SK-N-SH treated with all-trans-retinoic acid at 6 μM for 48 hours (cell line): ENCODE results near the gene JSRP1.

Experiments used
- ATAC-seq: fragments of 200-7000 bp; cut with Tn5 transposase; 3 replicates; pipeline ENCODE4 v1.9.1; 2020; ENCODE audit warnings: mild to moderate bottlenecking, moderate library complexity
- ARNTL ChIP-seq: fragments of 450-650 bp; formaldehyde crosslinking; IDR thresholded peaks from 2 replicates; pipeline ENCODE4 v1.5.0; 2020; ENCODE audit warnings: low read depth, mild to moderate bottlenecking, moderate library complexity, borderline replicate concordance
- BACH2 ChIP-seq: fragments of 250-450 bp; sonication (Bioruptor Pico); IDR thresholded peaks from 2 replicates; pipeline ENCODE4 v1.9.0; 2021; ENCODE audit warnings: mild to moderate bottlenecking, borderline replicate concordance
- CSDC2 ChIP-seq: fragments of 250-450 bp; sonication (Bioruptor Pico); IDR thresholded peaks from 2 replicates; pipeline ENCODE4 v1.5.0; 2020; ENCODE audit warnings: mild to moderate bottlenecking, moderate library complexity
- ESRRG ChIP-seq: fragments of 250-450 bp; sonication (Bioruptor Pico); IDR thresholded peaks from 2 replicates; pipeline ENCODE4 v1.6.1; 2021; ENCODE audit warnings: mild to moderate bottlenecking
- GLIS3 ChIP-seq: fragments of 250-450 bp; sonication (Bioruptor Pico); IDR thresholded peaks from 2 replicates; pipeline ENCODE4 v1.5.0; 2020; ENCODE audit warnings: mild to moderate bottlenecking, moderate library complexity
- ISL1 ChIP-seq: fragments of 250-450 bp; sonication (Bioruptor Pico); IDR thresholded peaks from 2 replicates; pipeline ENCODE4 v2.1.2; 2022; ENCODE audit warnings: mild to moderate bottlenecking, moderate library complexity
- OSR1 ChIP-seq: fragments of 250-450 bp; sonication (Bioruptor Pico); IDR thresholded peaks from 2 replicates; pipeline ENCODE4 v1.8.0; 2022; ENCODE audit warnings: moderate library complexity, mild to moderate bottlenecking, inconsistent platforms
- PPARA ChIP-seq: fragments of 250-450 bp; sonication (Bioruptor Pico); IDR thresholded peaks from 2 replicates; pipeline ENCODE4 v1.5.0; 2020; ENCODE audit warnings: mild to moderate bottlenecking, borderline replicate concordance
- RARB ChIP-seq: fragments of 250-450 bp; sonication (Bioruptor Pico); IDR thresholded peaks from 2 replicates; pipeline ENCODE4 v1.8.0; 2021; ENCODE audit warnings: mild to moderate bottlenecking, moderate library complexity
- SNAI2 ChIP-seq: fragments of 250-450 bp; sonication (Bioruptor Pico); IDR thresholded peaks from 2 replicates; pipeline ENCODE4 v1.5.0; 2020; ENCODE audit warnings: mild to moderate bottlenecking, moderate library complexity
- TOX ChIP-seq: fragments of 250-450 bp; sonication (Bioruptor Pico); IDR thresholded peaks from 2 replicates; pipeline ENCODE4 v1.8.0; 2021; ENCODE audit warnings: mild to moderate bottlenecking, moderate library complexity, borderline replicate concordance
- ZC3H10 ChIP-seq: fragments of 250-450 bp; sonication (Bioruptor Pico); IDR thresholded peaks from 2 replicates; pipeline ENCODE4 v1.5.1; 2021; ENCODE audit warnings: mild to moderate bottlenecking, moderate library complexity
- ZFP30 ChIP-seq: fragments of 450-650 bp; formaldehyde crosslinking; IDR thresholded peaks from 2 replicates; pipeline ENCODE4 v1.5.0; 2022; ENCODE audit warnings: mild to moderate bottlenecking, moderate library complexity
- ZNF565 ChIP-seq: fragments of 450-650 bp; formaldehyde crosslinking; conservative IDR thresholded peaks from 2 replicates; pipeline ENCODE4 v1.5.0; 2020; ENCODE audit warnings: low read depth, mild to moderate bottlenecking, moderate library complexity
- ZNF70 ChIP-seq: fragments of 450-650 bp; formaldehyde crosslinking; IDR thresholded peaks from 2 replicates; pipeline ENCODE4 v1.5.0; 2020; ENCODE audit warnings: mild to moderate bottlenecking, moderate library complexity
- ZNF8 ChIP-seq: fragments of 450-650 bp; formaldehyde crosslinking; IDR thresholded peaks from 2 replicates; pipeline ENCODE4 v1.5.0; 2020; ENCODE audit warnings: mild to moderate bottlenecking, moderate library complexity
- TF ChIP-seq, protein P1 (sequence below): fragments of 250-450 bp; sonication (Bioruptor Pico); IDR thresholded peaks from 2 replicates; pipeline ENCODE4 v1.5.0; 2020; ENCODE audit warnings: mild to moderate bottlenecking, moderate library complexity
- TF ChIP-seq, protein P2 (sequence below): fragments of 250-450 bp; sonication (Bioruptor Pico); IDR thresholded peaks from 2 replicates; pipeline ENCODE4 v1.5.1; 2021; ENCODE audit warnings: mild to moderate bottlenecking, moderate library complexity
- TF ChIP-seq, protein P3 (sequence below): fragments of 250-450 bp; sonication (Bioruptor Pico); IDR thresholded peaks from 2 replicates; pipeline ENCODE4 v1.5.1; 2020; ENCODE audit warnings: low read depth, mild to moderate bottlenecking, moderate library complexity
- TF ChIP-seq, protein P4 (sequence below): fragments of 250-450 bp; sonication (Bioruptor Pico); IDR thresholded peaks from 2 replicates; pipeline ENCODE4 v1.8.0; 2020; ENCODE audit warnings: mild to moderate bottlenecking, moderate library complexity, borderline replicate concordance
- TF ChIP-seq, protein P5 (sequence below): fragments of 250-450 bp; sonication (Bioruptor Pico); IDR thresholded peaks from 2 replicates; pipeline ENCODE4 v1.8.0; 2021; ENCODE audit warnings: low read depth, mild to moderate bottlenecking, moderate library complexity, borderline replicate concordance

Gene JSRP1

DNA sequence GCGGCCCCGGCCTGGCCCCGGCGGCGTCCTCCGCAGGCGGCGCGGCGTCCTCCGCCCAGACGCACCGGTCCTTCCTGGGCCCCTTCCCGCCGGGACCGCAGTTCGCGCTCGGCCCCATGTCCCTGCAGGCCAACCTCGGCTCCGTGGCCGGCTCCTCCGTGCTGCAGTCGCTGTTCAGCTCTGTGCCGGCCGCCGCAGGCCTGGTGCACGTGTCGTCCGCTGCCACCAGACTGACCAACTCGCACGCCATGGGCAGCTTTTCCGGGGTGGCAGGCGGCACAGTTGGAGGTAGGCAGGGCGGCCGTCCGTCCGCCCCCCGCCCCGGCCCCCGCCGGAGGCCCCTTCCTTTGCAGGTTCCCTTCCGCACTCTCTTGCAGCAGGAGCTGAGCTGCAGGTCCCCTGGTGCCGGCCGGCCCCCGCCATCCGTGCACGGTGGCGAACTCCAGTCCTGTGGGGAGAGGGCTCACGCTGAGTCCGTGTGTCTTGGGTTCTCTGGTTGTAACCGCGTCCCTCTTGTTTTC, 29.3 kb downstream of the JSRP1 start (continued):
- TF ChIP-seq ZNF70 (CRISPR knock-in tag) (no peak), PPARA (no peak), OSR1 (CRISPR knock-in tag) (no peak), RARB (CRISPR knock-in tag) (no peak)

DNA sequence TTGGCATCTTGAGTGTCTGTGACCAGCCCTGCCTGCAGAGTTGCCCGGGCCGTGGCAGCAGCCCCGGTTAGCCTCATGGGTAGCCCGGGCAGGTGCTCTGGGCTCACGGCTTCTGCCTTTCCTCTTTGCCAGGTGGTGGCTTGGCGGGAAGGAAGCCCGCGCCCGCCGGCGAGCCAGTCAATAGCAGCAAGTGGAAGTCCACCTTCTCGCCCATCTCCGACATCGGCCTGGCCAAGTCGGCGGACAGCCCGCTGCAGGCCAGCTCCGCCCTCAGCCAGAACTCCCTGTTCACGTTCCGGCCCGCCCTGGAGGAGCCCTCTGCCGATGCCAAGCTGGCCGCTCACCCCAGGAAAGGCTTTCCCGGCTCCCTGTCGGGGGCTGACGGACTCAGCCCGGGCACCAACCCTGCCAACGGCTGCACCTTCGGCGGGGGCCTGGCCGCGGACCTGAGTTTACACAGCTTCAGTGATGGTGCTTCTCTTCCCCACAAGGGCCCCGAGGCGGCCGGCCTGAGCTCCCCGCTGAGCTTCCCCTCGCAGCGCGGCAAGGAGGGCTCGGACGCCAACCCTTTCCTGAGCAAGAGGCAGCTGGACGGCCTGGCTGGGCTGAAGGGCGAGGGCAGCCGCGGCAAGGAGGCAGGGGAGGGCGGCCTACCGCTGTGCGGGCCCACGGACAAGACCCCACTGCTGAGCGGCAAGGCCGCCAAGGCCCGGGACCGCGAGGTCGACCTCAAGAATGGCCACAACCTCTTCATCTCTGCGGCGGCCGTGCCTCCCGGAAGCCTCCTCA, 30.0 kb downstream of the JSRP1 start:
- no peak for TF ChIP-seq ZNF8
- no peak for TF ChIP-seq SNAI2
- no peak for TF ChIP-seq ISL1
- TF ChIP-seq ARNTL (CRISPR knock-in tag): no peak
- no peak for TF ChIP-seq BACH2 (CRISPR knock-in tag)
- TF ChIP-seq PPARA: no peak
- TF ChIP-seq OSR1 (CRISPR knock-in tag): no peak
- TF ChIP-seq, protein P1, sequence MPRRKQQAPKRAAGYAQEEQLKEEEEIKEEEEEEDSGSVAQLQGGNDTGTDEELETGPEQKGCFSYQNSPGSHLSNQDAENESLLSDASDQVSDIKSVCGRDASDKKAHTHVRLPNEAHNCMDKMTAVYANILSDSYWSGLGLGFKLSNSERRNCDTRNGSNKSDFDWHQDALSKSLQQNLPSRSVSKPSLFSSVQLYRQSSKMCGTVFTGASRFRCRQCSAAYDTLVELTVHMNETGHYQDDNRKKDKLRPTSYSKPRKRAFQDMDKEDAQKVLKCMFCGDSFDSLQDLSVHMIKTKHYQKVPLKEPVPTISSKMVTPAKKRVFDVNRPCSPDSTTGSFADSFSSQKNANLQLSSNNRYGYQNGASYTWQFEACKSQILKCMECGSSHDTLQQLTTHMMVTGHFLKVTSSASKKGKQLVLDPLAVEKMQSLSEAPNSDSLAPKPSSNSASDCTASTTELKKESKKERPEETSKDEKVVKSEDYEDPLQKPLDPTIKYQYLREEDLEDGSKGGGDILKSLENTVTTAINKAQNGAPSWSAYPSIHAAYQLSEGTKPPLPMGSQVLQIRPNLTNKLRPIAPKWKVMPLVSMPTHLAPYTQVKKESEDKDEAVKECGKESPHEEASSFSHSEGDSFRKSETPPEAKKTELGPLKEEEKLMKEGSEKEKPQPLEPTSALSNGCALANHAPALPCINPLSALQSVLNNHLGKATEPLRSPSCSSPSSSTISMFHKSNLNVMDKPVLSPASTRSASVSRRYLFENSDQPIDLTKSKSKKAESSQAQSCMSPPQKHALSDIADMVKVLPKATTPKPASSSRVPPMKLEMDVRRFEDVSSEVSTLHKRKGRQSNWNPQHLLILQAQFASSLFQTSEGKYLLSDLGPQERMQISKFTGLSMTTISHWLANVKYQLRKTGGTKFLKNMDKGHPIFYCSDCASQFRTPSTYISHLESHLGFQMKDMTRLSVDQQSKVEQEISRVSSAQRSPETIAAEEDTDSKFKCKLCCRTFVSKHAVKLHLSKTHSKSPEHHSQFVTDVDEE (CRISPR knock-in tag): no peak
- TF ChIP-seq, protein P2, sequence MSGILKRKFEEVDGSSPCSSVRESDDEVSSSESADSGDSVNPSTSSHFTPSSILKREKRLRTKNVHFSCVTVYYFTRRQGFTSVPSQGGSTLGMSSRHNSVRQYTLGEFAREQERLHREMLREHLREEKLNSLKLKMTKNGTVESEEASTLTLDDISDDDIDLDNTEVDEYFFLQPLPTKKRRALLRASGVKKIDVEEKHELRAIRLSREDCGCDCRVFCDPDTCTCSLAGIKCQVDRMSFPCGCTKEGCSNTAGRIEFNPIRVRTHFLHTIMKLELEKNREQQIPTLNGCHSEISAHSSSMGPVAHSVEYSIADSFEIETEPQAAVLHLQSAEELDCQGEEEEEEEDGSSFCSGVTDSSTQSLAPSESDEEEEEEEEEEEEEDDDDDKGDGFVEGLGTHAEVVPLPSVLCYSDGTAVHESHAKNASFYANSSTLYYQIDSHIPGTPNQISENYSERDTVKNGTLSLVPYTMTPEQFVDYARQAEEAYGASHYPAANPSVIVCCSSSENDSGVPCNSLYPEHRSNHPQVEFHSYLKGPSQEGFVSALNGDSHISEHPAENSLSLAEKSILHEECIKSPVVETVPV: no peak
- TF ChIP-seq, protein P3, sequence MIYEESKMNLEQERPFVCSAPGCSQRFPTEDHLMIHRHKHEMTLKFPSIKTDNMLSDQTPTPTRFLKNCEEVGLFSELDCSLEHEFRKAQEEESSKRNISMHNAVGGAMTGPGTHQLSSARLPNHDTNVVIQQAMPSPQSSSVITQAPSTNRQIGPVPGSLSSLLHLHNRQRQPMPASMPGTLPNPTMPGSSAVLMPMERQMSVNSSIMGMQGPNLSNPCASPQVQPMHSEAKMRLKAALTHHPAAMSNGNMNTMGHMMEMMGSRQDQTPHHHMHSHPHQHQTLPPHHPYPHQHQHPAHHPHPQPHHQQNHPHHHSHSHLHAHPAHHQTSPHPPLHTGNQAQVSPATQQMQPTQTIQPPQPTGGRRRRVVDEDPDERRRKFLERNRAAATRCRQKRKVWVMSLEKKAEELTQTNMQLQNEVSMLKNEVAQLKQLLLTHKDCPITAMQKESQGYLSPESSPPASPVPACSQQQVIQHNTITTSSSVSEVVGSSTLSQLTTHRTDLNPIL (CRISPR knock-in tag): no peak
- no peak for TF ChIP-seq ESRRG (CRISPR knock-in tag)
- TF ChIP-seq CSDC2 (CRISPR knock-in tag): no peak
- TF ChIP-seq ZNF70 (CRISPR knock-in tag): no peak
- ATAC-seq: no peak

DNA sequence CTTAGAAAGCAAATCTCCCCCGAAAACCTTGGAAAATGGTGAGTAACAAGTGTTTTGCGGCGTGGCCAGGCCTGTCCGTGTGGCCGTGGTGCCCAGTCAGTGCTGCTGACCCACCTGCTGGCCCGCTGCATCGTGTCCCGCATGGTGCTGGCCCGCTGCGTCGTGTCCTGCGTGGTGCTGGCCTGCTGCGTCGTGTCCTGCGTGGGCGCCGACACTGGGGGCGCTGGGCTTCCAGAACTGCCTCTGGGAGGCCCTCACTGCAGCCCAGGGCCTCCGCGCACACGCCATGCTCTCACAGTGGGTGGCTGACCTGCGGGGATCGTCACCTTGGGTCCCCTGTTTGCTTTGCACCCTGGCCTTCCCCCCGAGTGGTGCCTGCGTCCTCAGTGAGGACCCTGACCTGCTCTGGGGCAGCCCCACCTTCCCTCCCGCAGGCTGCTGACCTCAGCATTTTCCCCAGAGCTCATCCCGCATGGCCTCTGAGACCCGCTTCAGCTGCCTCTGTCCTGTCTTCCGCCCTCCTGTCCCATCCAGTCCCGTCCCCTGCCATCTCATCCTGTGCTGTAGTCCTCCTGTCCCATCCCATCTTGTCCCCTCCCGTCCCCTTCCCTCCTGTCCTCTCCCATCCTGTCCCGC, 30.7 kb downstream of the JSRP1 start:
- no peak for ATAC-seq
- no peak for TF ChIP-seq GLIS3 (CRISPR knock-in tag)

DNA sequence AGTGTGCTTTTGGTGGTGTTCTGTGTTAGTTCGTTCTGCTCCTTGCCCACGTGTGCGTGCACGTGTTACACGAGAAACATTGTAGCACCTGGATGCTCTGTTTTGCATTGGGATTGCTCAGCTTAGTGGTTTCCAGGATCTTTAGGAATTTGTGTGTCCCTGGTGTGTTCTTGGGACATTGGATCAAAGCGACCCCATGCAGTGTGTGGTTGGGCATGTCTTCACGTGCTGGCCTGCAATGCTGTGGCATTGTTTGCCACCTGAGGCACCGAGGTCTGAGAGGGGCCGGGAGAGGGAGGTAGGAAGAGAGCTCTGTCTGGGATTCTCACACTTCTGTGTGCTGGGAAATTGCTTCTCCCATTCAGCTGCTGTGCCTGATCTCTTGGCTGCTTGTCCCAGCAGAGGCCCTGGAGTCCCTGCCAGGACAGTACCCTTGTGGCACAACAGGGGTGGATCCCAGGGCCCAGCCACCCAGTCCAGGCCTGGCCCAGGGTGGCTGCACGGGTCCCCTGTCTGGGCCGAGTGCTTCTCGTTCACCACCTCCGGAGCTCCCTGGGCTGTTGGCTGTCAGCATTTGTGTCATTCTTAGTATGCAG, 31.4 kb downstream of the JSRP1 start:
- ATAC-seq: no peak
- TF ChIP-seq ZFP30: no peak
- no peak for TF ChIP-seq SNAI2
- TF ChIP-seq ZNF565 (CRISPR knock-in tag): no peak
- no peak for TF ChIP-seq ZNF70 (CRISPR knock-in tag)
- TF ChIP-seq, protein P3 (CRISPR knock-in tag): no peak
- TF ChIP-seq PPARA: no peak
- no peak for TF ChIP-seq ISL1

DNA sequence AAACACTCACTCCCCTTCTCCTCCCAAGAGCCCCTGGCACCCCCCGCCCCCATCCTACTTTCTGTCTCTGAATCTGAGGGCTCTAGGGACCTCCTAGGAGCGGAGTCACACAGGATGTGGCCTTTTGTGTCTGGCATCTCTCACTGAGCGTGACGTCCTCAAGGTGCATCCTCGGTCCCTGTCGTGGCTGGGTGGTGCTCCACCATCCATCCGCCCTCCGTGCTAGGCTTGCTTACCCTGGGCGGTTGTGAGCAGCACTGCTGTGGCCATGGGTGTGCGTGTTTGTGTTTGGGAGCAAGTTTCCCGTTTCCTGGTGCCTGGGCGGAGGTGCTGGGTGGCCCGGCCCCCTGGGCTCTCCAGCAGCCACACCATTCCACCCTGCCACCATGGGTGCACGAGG, 32.3 kb downstream of the JSRP1 start:
- ATAC-seq: no peak
- TF ChIP-seq RARB (CRISPR knock-in tag) (no peak), ZFP30 (no peak), ZC3H10 (no peak), ZNF70 (CRISPR knock-in tag) (no peak), CSDC2 (CRISPR knock-in tag) (no peak), ZNF565 (CRISPR knock-in tag) (no peak), TOX (no peak)
- TF ChIP-seq, protein P2: no peak
- TF ChIP-seq, protein P4, sequence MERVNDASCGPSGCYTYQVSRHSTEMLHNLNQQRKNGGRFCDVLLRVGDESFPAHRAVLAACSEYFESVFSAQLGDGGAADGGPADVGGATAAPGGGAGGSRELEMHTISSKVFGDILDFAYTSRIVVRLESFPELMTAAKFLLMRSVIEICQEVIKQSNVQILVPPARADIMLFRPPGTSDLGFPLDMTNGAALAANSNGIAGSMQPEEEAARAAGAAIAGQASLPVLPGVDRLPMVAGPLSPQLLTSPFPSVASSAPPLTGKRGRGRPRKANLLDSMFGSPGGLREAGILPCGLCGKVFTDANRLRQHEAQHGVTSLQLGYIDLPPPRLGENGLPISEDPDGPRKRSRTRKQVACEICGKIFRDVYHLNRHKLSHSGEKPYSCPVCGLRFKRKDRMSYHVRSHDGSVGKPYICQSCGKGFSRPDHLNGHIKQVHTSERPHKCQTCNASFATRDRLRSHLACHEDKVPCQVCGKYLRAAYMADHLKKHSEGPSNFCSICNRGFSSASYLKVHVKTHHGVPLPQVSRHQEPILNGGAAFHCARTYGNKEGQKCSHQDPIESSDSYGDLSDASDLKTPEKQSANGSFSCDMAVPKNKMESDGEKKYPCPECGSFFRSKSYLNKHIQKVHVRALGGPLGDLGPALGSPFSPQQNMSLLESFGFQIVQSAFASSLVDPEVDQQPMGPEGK (CRISPR knock-in tag): no peak
- TF ChIP-seq, protein P5, sequence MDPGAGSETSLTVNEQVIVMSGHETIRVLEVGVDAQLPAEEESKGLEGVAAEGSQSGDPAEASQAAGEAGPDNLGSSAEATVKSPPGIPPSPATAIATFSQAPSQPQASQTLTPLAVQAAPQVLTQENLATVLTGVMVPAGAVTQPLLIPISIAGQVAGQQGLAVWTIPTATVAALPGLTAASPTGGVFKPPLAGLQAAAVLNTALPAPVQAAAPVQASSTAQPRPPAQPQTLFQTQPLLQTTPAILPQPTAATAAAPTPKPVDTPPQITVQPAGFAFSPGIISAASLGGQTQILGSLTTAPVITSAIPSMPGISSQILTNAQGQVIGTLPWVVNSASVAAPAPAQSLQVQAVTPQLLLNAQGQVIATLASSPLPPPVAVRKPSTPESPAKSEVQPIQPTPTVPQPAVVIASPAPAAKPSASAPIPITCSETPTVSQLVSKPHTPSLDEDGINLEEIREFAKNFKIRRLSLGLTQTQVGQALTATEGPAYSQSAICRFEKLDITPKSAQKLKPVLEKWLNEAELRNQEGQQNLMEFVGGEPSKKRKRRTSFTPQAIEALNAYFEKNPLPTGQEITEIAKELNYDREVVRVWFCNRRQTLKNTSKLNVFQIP (CRISPR knock-in tag): no peak
